Thoracic aorta (tissue), 2 donors: ENCODE results near the gene ZNF785. TPM values are rescaled to one million over a fixed set of nuclear protein-coding genes. Genes with fewer than 3 reads are reported as not detected.

ENCODE experiments used
- ATAC-seq: fragments of 150-250 bp; one replicate; pipeline ENCODE4 v1.8.0; 2017; ENCODE audit warnings: low read depth; ENCODE audit not compliant: insufficient number of reproducible peaks, low FRiP score
- DNase-seq: peaks from one replicate; pipeline ENCODE4 v3.0.0-alpha.2; 2020; ENCODE audit warnings: low spot score
- H3K27ac ChIP-seq, 2 donors: fragments of 200-600 bp; sonication (generic); 1 replicate in 1 of 2; 2 replicates in 1 of 2; pipeline ENCODE4 v1.5.1; 2016; ENCODE audit warnings: mild to moderate bottlenecking in 2 of 2, moderate library complexity in 2 of 2
- H3K27me3 ChIP-seq: fragments of 200-600 bp; sonication (generic); replicated peaks from 2 replicates; pipeline ENCODE4 v1.6.0; 2016; ENCODE audit warnings: mild to moderate bottlenecking; ENCODE audit not compliant: insufficient read depth
- H3K36me3 ChIP-seq: fragments of 200-600 bp; sonication (generic); one replicate; pipeline ENCODE4 v1.5.1; 2016
- H3K4me1 ChIP-seq, 2 donors: fragments of 200-600 bp; sonication (generic); 1 replicate in 1 of 2; 2 replicates in 1 of 2; pipeline versions ENCODE4 v1.5.1 to v1.6.0; 2016; ENCODE audit warnings: low read depth in 2 of 2, mild to moderate bottlenecking in 1 of 2; ENCODE audit not compliant: control insufficient read depth in 1 of 2
- H3K4me3 ChIP-seq: fragments of 200-600 bp; sonication (generic); 2 replicates; pipeline ENCODE4 v1.5.1; 2016; ENCODE audit warnings: mild to moderate bottlenecking
- H3K9me3 ChIP-seq: fragments of 200-600 bp; sonication (generic); 2 replicates; pipeline ENCODE4 v1.5.1; 2016
- total RNA-seq, 2 donors: library from RNA; depleted of rRNA; stranded (reverse); fragments of >200 nt; gene quantifications; one replicate each; pipeline versions ENCODE4 v1.1.0 to v1.2.3, GENCODE V29; 2016
- TF ChIP-seq, protein P1 (sequence below): fragments of 200-600 bp; sonication (generic); IDR thresholded peaks from one replicate; pipeline ENCODE4 v1.5.1; 2019; ENCODE audit warnings: antibody characterized with exemption

Gene ZNF785
- total RNA-seq, 2 donors from 2014 or later: 10.9 to 15.6 TPM

- Histone ChIP-seq H3K9me3 (no peaks in the 10 kb centered on the region), H3K27ac (no peak overlapping the region)
Observed at GRCh38 chr16:30532285-30533145, 53.0 kb downstream of the ZNF785 start.

More at GRCh38 chr16:30532285-30533145, 53.0 kb downstream of the ZNF785 start:
- H3K27me3 ChIP-seq: no peaks in the 10 kb centered on the region
- H3K4me3 ChIP-seq: no peak overlapping the region
- H3K4me1 ChIP-seq: peaks cover 19 to 36% of the 10 kb centered on the region in 2 donors
- no peak for DNase-seq
- ATAC-seq: no peak
- H3K36me3 ChIP-seq: peaks cover 9% of the 10 kb centered on the region
- TF ChIP-seq, protein P1, sequence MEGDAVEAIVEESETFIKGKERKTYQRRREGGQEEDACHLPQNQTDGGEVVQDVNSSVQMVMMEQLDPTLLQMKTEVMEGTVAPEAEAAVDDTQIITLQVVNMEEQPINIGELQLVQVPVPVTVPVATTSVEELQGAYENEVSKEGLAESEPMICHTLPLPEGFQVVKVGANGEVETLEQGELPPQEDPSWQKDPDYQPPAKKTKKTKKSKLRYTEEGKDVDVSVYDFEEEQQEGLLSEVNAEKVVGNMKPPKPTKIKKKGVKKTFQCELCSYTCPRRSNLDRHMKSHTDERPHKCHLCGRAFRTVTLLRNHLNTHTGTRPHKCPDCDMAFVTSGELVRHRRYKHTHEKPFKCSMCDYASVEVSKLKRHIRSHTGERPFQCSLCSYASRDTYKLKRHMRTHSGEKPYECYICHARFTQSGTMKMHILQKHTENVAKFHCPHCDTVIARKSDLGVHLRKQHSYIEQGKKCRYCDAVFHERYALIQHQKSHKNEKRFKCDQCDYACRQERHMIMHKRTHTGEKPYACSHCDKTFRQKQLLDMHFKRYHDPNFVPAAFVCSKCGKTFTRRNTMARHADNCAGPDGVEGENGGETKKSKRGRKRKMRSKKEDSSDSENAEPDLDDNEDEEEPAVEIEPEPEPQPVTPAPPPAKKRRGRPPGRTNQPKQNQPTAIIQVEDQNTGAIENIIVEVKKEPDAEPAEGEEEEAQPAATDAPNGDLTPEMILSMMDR: no peak

Other genes starting within 250 kb of the ZNF785 start
- gene CD2BP2, start 230.4 kb downstream of the ZNF785 start, total RNA-seq: 10 to 100 TPM; 31.4 to 52.0 TPM
- 10 to 100 TPM; 34.5 TPM for gene TBC1D10B, start 215.2 kb downstream of the ZNF785 start, total RNA-seq
- under 1 TPM in 1 of 2 donors, not detected in 1; 0.81 TPM for gene MYL11, start 210.9 kb downstream of the ZNF785 start, total RNA-seq
- 1 to 10 TPM; 3.0 to 4.2 TPM for gene SEPTIN1, start 203.1 kb downstream of the ZNF785 start, total RNA-seq
- gene ZNF48, start 190.3 kb downstream of the ZNF785 start, total RNA-seq: 10 to 100 TPM; 10.9 to 11.1 TPM
- gene ZNF771, start 178.1 kb downstream of the ZNF785 start, total RNA-seq: 10 to 100 TPM; 21.8 to 25.7 TPM
- gene DCTPP1, start 155.7 kb downstream of the ZNF785 start, total RNA-seq: 10 to 100 TPM; 16.7 to 24.0 TPM
- 10 to 100 TPM; 18.1 to 30.3 TPM for gene SEPHS2, start 139.8 kb downstream of the ZNF785 start, total RNA-seq
- 1 to 10 TPM; 3.2 to 5.4 TPM for gene ITGAL, start 113.0 kb downstream of the ZNF785 start, total RNA-seq
- gene ZNF768, start 59.1 kb downstream of the ZNF785 start, total RNA-seq: 10 to 100 TPM; 25.0 to 36.3 TPM
- 10 to 100 TPM; 16.8 to 18.3 TPM for gene ZNF747, start 50.8 kb downstream of the ZNF785 start, total RNA-seq
- gene ZNF764, start 27.3 kb downstream of the ZNF785 start, total RNA-seq: 1 to 10 TPM; 8.5 to 9.6 TPM
- gene ZNF688, start 14.0 kb downstream of the ZNF785 start, total RNA-seq: 10 to 100 TPM in 1 of 2 donors, 1 to 10 TPM in 1; 9.2 to 24.2 TPM
- 10 to 100 TPM in 1 of 2 donors, 1 to 10 TPM in 1; 7.4 to 17.0 TPM for gene ZNF689, start 24.7 kb upstream of the ZNF785 start, total RNA-seq
- 10 to 100 TPM; 46.1 to 57.0 TPM for gene PRR14, start 65.3 kb upstream of the ZNF785 start, total RNA-seq
- gene FBRS, start 72.7 kb upstream of the ZNF785 start, total RNA-seq: 100 to 1,000 TPM in 1 of 2 donors, 10 to 100 TPM in 1; 39.3 to 160 TPM
- gene SRCAP, start 113.5 kb upstream of the ZNF785 start, total RNA-seq: 10 to 100 TPM; 39.9 to 86.1 TPM
- 10 to 100 TPM; 25.6 to 26.4 TPM for gene PHKG2, start 162.7 kb upstream of the ZNF785 start, total RNA-seq
- gene CFAP119, start 176.4 kb upstream of the ZNF785 start, total RNA-seq: 1 to 10 TPM in 1 of 2 donors, under 1 TPM in 1; 0.27 to 1.2 TPM
- gene RNF40, start 176.6 kb upstream of the ZNF785 start, total RNA-seq: 100 to 1,000 TPM; 109 to 112 TPM
- 10 to 100 TPM; 10.7 to 18.8 TPM for gene ZNF629, start 201.5 kb upstream of the ZNF785 start, total RNA-seq